Panc1 (cell line): ENCODE results near the gene TUBB4B. TPM values are rescaled to one million over a fixed set of nuclear protein-coding genes. Genes with fewer than 3 reads are reported as not detected.

Source experiments
- ATAC-seq: fragments of 200-7000 bp; cut with Tn5 transposase; 2 replicates; pipeline ENCODE4 v1.9.1; 2020; ENCODE audit warnings: mild to moderate bottlenecking, moderate library complexity
- BruUV-seq: library from RNA; stranded (reverse); fragments of 400-500 nt; replicated peaks from 2 replicates; lab custom pipeline; 2021; lab: Mats Ljungman, UMichigan
- CTCF ChIA-PET: fragments of 300-600 bp; sonication (Branson Sonifier 250); formaldehyde crosslinking; loops from one replicate; lab custom pipeline; 2022; ENCODE audit warnings: antibody characterized with exemption; lab: Charles Lee
- POLR2A ChIA-PET: fragments of 300-600 bp; sonication (Branson Sonifier 250); formaldehyde crosslinking; loops from one replicate; lab custom pipeline; 2022; ENCODE audit warnings: antibody characterized with exemption; lab: Charles Lee
- DNase-seq: peaks from one replicate; pipeline ENCODE4 v3.0.0-alpha.2; 2010; ENCODE audit warnings: low read depth, low spot score
- H3K27ac ChIP-seq: 2 replicates; pipeline ENCODE4 v1.5.1; 2011; ENCODE audit warnings: mild to moderate bottlenecking, low read length, inconsistent platforms
- H3K27me3 ChIP-seq: fragments of 200-500 bp; sonication (Bioruptor generic); 2 replicates; pipeline ENCODE4 v1.6.0; 2014; ENCODE audit warnings: low read length, inconsistent platforms; ENCODE audit not compliant: control insufficient read depth, insufficient read depth
- H3K36me3 ChIP-seq: fragments of 200-500 bp; sonication (Bioruptor generic); 2 replicates; pipeline ENCODE4 v1.5.1; 2014; ENCODE audit warnings: inconsistent platforms, mild to moderate bottlenecking, low read length, moderate library complexity; ENCODE audit not compliant: control insufficient read depth, insufficient read depth
- H3K4me1 ChIP-seq: 2 replicates; pipeline ENCODE4 v1.5.1; 2011; ENCODE audit warnings: inconsistent platforms, mild to moderate bottlenecking, low read length, moderate library complexity; ENCODE audit not compliant: control insufficient read depth, insufficient read depth
- H3K4me3 ChIP-seq, 2 experiments: 2 replicates each; pipeline ENCODE4 v1.5.1; 2011 to 2012; ENCODE audit warnings: low read depth in 2 of 2, low read length in 2 of 2, mild to moderate bottlenecking in 2 of 2, inconsistent platforms in 1 of 2, moderate library complexity in 1 of 2
- H3K9me3 ChIP-seq: fragments of 200-500 bp; sonication (Bioruptor generic); 2 replicates; pipeline ENCODE4 v1.5.1; 2014; ENCODE audit warnings: low read depth, mild to moderate bottlenecking, inconsistent platforms, low read length, moderate library complexity; ENCODE audit not compliant: control insufficient read depth, insufficient read depth
- POLR2AphosphoS5 ChIP-seq: IDR thresholded peaks from 2 replicates; pipeline ENCODE4 v1.6.1; 2012; ENCODE audit warnings: mild to moderate bottlenecking, low read depth, low read length, moderate library complexity
- SIN3A ChIP-seq: IDR thresholded peaks from 2 replicates; pipeline ENCODE4 v1.6.1; 2012; ENCODE audit warnings: low read depth, mild to moderate bottlenecking, low read length, moderate library complexity, borderline replicate concordance; ENCODE audit not compliant: insufficient read depth
- TCF7L2 ChIP-seq: IDR thresholded peaks from 2 replicates; pipeline ENCODE4 v1.6.1; 2011; ENCODE audit warnings: mild to moderate bottlenecking, low read depth, low read length, inconsistent platforms
- in situ Hi-C: cut with HindIII; loops from 2 replicates; pipeline ENCODE4 v1.10.0; 2016; ENCODE audit warnings: low sequenced_read_pairs, low pct_unique_long_range_greater_than_20kb
- intact Hi-C: fragments of 100-400 bp; cut with micrococcal nuclease; formaldehyde crosslinking; loops from one replicate; pipeline ENCODE4 v1.10.0; 2022; ENCODE audit not compliant: unreplicated experiment
- total RNA-seq: library from RNA; stranded (reverse); gene quantifications from one replicate; pipeline ENCODE4 v1.2.1, GENCODE V29; 2021; ENCODE audit not compliant: unreplicated experiment
- TF ChIP-seq, protein P1 (sequence below), 2 experiments: IDR thresholded peaks; 2 replicates each; pipeline ENCODE4 v1.6.1; 2011 to 2012; ENCODE audit warnings: low read depth in 2 of 2, control low read depth in 1 of 2, low read length in 1 of 2, mild to moderate bottlenecking in 1 of 2, moderate library complexity in 1 of 2; ENCODE audit not compliant: insufficient read depth in 1 of 2
- TF ChIP-seq, protein P2 (sequence below): fragments of 450-650 bp; IDR thresholded peaks from 2 replicates; pipeline ENCODE4 v1.5.1; 2017; ENCODE audit warnings: mild to moderate bottlenecking

Gene TUBB4B
- total RNA-seq, 1 experiment from 2014 or later = 265 TPM

DNA sequence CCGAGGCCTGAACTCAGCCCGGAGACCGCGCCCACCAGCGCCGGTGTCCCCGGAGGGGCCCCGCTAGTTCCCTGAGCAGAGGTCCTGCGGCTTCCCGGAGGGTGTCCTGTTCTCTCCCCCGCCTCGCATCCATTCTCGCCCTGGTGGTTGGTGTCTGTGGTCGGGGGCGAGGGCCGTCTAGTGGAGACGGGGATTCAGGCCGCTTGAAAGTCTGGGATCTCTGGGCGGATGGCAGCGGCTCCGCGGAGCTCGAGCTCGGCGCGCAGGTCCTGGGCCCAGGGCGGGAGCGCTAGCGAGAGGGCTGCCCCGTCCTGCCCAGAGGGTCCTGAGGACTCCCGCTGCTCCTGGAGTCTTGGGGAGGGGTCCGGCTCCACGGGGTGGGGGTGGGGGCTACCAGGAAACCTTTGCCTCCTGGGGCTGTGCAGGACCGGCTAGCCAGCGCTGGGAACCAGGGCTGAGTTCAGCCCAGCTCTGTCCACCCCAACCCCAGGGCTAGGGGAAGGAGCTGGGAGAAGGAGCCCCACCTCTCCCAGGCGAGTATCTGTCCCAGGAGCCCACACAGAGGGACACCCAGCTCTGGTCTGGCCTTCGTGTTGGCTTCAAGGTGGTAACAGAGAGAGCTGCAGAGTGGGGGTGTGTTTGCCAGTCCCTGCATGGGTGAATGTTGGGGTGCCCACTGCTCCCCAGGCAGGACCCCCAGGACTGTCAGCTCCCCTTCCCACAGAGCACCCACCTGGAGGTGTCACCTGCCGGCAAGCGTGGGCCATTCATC lies 40.4 kb downstream of the TUBB4B start:
- in situ Hi-C loops (no loop called here), intact Hi-C loops (no loop called here)
- H3K27me3 ChIP-seq = no peaks in the 10 kb centered on the region
- ATAC-seq (no peak), DNase-seq (no peak)
- no peak overlapping the region for H3K4me3 ChIP-seq
- CTCF ChIA-PET = no interaction called here
- H3K36me3 ChIP-seq = peaks cover 3% of the 10 kb centered on the region; the same call in 1 of the 2 replicates
- no peak for TF ChIP-seq POLR2AphosphoS5
- TF ChIP-seq, protein P1, sequence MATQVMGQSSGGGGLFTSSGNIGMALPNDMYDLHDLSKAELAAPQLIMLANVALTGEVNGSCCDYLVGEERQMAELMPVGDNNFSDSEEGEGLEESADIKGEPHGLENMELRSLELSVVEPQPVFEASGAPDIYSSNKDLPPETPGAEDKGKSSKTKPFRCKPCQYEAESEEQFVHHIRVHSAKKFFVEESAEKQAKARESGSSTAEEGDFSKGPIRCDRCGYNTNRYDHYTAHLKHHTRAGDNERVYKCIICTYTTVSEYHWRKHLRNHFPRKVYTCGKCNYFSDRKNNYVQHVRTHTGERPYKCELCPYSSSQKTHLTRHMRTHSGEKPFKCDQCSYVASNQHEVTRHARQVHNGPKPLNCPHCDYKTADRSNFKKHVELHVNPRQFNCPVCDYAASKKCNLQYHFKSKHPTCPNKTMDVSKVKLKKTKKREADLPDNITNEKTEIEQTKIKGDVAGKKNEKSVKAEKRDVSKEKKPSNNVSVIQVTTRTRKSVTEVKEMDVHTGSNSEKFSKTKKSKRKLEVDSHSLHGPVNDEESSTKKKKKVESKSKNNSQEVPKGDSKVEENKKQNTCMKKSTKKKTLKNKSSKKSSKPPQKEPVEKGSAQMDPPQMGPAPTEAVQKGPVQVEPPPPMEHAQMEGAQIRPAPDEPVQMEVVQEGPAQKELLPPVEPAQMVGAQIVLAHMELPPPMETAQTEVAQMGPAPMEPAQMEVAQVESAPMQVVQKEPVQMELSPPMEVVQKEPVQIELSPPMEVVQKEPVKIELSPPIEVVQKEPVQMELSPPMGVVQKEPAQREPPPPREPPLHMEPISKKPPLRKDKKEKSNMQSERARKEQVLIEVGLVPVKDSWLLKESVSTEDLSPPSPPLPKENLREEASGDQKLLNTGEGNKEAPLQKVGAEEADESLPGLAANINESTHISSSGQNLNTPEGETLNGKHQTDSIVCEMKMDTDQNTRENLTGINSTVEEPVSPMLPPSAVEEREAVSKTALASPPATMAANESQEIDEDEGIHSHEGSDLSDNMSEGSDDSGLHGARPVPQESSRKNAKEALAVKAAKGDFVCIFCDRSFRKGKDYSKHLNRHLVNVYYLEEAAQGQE (IDR thresholded peaks at IDR 0.05; ENCODE audit: insufficient read depth in 1 of 2, low read depth in 2 of 2, low read length in 1 of 2) = no peak
- no peak for TF ChIP-seq SIN3A
- TF ChIP-seq TCF7L2 = no peak
- TF ChIP-seq, protein P2, sequence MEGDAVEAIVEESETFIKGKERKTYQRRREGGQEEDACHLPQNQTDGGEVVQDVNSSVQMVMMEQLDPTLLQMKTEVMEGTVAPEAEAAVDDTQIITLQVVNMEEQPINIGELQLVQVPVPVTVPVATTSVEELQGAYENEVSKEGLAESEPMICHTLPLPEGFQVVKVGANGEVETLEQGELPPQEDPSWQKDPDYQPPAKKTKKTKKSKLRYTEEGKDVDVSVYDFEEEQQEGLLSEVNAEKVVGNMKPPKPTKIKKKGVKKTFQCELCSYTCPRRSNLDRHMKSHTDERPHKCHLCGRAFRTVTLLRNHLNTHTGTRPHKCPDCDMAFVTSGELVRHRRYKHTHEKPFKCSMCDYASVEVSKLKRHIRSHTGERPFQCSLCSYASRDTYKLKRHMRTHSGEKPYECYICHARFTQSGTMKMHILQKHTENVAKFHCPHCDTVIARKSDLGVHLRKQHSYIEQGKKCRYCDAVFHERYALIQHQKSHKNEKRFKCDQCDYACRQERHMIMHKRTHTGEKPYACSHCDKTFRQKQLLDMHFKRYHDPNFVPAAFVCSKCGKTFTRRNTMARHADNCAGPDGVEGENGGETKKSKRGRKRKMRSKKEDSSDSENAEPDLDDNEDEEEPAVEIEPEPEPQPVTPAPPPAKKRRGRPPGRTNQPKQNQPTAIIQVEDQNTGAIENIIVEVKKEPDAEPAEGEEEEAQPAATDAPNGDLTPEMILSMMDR = no peak
- no peaks in the 10 kb centered on the region for H3K9me3 ChIP-seq
- BruUV-seq = no TSS peak
- POLR2A ChIA-PET = no interaction called here
- H3K27ac ChIP-seq = no peak overlapping the region
- H3K4me1 ChIP-seq = peaks cover 6% of the 10 kb centered on the region

- ATAC-seq (peak; percentile 98), DNase-seq (no peak)
- H3K4me1 ChIP-seq = no peaks in the 10 kb centered on the region
- no TSS peak for BruUV-seq
- intact Hi-C loops (no loop called here), in situ Hi-C loops (no loop called here)
- TF ChIP-seq, protein P2 = peak; percentile 79
- no peak for TF ChIP-seq SIN3A
- no peak overlapping the region for H3K27ac ChIP-seq
- H3K27me3 ChIP-seq = no peaks in the 10 kb centered on the region
- CTCF ChIA-PET = interaction anchor here (0.6 to 1.2 kb wide), 4 partner anchors 9 to 58 kb away, joined by 3 to 7 read pairs (median 4); partner anchors contain the start of genes NRARP and TOR4A
- no peak overlapping the region for H3K4me3 ChIP-seq
- POLR2A ChIA-PET = interaction anchor here (0.5 kb wide), 1 partner anchor 84 kb away, joined by 3 read pairs; no protein-coding TSS in a partner anchor
- no peaks in the 10 kb centered on the region for H3K9me3 ChIP-seq
- no peaks in the 10 kb centered on the region for H3K36me3 ChIP-seq
These were observed 45.9 kb downstream of the TUBB4B start for GRCh38 chr9:137286975-137287383.
